ENCODE measurements around the gene PCDHGB1.
"Not testable (repeated sequence)": the region's sequence is repeated elsewhere in the genome, so short reads cannot be mapped to it uniquely, and the experiment has no call there.

PCDHGB1 gene

GRCh38 chr5:141392429-141393198, 42.7 kb downstream of the PCDHGB1 start, which contains the start of gene PCDHGA8:
Gene PCDHGA8, plus strand, starts transcription at chr5:141392633. Its CDS starts 181 bp downstream, at chr5:141392814.
- Histone ChIP-seq H3K27me3 (ENCODE audit: insufficient read depth, low read length) (no peaks in the 10 kb centered on the region), H3K4me3 (ENCODE audit: low read length) (no peak within 1 kb of the TSS; the same call in 1 of the 2 replicates), H3K4me1 (ENCODE audit: insufficient read depth, low read length) (no peaks in the 10 kb centered on the region), H3K27ac (ENCODE audit: low read length) (no peak within 1 kb of the TSS), H3K9me3 (ENCODE audit: insufficient read depth, low read depth, low read length) (peaks cover 86% of the 10 kb centered on the region), H3K36me3 (ENCODE audit: insufficient read depth, low read depth, low read length) (no peaks in the 10 kb centered on the region), H3K9ac (ENCODE audit: low read depth, low read length) (no peak within 1 kb of the TSS)

DNA sequence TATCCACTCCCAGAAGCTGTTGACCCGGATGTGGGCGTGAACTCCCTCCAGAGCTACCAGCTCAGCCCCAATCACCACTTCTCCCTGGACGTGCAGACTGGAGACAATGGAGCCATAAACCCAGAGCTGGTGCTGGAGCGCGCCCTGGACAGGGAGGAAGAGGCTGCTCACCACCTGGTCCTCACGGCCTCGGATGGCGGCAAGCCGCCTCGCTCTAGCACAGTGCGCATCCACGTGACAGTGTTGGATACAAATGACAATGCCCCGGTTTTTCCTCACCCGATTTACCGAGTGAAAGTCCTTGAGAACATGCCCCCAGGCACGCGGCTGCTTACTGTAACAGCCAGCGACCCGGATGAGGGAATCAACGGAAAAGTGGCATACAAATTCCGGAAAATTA, 43.4 kb downstream of the PCDHGB1 start:
- H3K27me3 ChIP-seq (ENCODE audit: insufficient read depth, low read length) = no peaks in the 10 kb centered on the region
- no peaks in the 10 kb centered on the region for H3K4me1 ChIP-seq (ENCODE audit: insufficient read depth, low read length)
- H3K4me3 ChIP-seq (ENCODE audit: low read length) = no peak overlapping the region; the same call in 1 of the 2 replicates
- H3K9me3 ChIP-seq (ENCODE audit: insufficient read depth, low read depth, low read length) = peaks cover 85% of the 10 kb centered on the region
- no peaks in the 10 kb centered on the region for H3K36me3 ChIP-seq (ENCODE audit: insufficient read depth, low read depth, low read length)
- no peak overlapping the region for H3K27ac ChIP-seq (ENCODE audit: low read length)
- no peak overlapping the region for H3K9ac ChIP-seq (ENCODE audit: low read depth, low read length)

DNA sequence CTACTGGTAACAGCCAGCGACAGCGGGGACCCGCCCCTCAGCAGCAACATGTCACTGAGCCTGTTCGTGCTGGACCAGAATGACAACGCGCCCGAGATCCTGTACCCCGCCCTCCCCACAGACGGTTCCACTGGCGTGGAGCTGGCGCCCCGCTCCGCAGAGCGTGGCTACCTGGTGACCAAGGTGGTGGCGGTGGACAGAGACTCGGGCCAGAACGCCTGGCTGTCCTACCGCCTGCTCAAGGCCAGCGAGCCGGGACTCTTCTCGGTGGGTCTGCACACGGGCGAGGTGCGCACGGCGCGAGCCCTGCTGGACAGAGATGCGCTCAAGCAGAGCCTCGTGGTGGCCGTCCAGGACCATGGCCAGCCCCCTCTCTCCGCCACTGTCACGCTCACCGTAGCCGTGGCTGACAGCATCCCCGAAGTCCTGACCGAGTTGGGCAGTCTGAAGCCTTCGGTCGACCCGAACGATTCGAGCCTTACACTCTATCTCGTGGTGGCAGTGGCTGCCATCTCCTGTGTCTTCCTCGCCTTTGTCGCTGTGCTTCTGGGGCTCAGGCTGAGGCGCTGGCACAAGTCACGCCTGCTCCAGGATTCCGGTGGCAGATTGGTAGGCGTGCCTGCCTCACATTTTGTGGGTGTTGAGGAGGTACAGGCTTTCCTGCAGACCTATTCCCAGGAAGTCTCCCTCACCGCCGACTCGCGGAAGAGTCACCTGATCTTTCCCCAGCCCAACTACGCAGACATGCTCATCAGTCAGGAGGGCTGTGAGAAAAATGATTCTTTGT, 44.7 kb downstream of the PCDHGB1 start:
- peaks cover 86% of the 10 kb centered on the region for H3K9me3 ChIP-seq (ENCODE audit: insufficient read depth, low read depth, low read length)
- H3K27me3 ChIP-seq (ENCODE audit: insufficient read depth, low read length); H3K4me1 ChIP-seq (ENCODE audit: insufficient read depth, low read length); H3K4me3 ChIP-seq (ENCODE audit: low read length); H3K27ac ChIP-seq (ENCODE audit: low read length); H3K36me3 ChIP-seq (ENCODE audit: insufficient read depth, low read depth, low read length); H3K9ac ChIP-seq (ENCODE audit: low read depth, low read length): not testable (repeated sequence)

DNA sequence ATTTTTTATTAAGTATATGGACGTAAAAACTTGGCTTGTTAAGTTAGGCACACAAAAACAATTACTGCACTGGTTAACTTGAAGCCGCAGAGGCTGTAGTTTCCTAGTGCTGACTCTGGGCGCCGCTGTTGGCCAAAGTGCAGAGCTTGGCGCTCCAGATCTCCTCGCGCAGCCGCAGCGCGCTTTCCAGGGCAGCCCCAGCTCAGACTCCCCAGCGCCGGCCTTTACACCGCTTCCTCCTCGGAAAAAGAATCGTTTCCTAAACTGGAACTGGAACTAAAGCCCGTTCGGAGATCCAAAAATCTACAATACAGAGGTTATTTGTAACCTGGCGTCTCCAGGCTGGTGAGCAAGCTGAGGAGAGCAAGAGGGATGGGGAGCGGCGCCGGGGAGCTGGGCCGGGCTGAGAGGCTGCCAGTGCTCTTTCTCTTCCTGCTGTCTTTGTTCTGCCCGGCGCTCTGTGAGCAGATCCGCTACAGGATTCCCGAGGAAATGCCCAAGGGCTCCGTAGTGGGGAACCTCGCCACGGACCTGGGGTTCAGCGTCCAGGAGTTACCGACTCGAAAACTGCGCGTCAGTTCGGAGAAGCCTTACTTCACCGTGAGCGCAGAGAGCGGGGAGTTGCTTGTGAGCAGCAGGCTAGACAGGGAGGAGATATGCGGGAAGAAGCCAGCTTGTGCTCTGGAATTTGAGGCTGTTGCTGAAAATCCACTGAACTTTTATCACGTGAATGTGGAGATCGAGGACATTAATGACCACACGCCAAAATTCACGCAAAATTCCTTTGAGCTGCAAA, 48.1 kb downstream of the PCDHGB1 start, which contains the start of gene PCDHGB5:
Gene PCDHGB5, plus strand, starts transcription at position 192 of the 796 bp plus-strand sequence. Its CDS starts 181 bp downstream, at position 373.
- H3K27me3 ChIP-seq (ENCODE audit: insufficient read depth, low read length); H3K27ac ChIP-seq (ENCODE audit: low read length); H3K4me1 ChIP-seq (ENCODE audit: insufficient read depth, low read length); H3K4me3 ChIP-seq (ENCODE audit: low read length); H3K36me3 ChIP-seq (ENCODE audit: insufficient read depth, low read depth, low read length); H3K9ac ChIP-seq (ENCODE audit: low read depth, low read length): not testable (repeated sequence)
- peaks cover 79% of the 10 kb centered on the region for H3K9me3 ChIP-seq (ENCODE audit: insufficient read depth, low read depth, low read length)

DNA sequence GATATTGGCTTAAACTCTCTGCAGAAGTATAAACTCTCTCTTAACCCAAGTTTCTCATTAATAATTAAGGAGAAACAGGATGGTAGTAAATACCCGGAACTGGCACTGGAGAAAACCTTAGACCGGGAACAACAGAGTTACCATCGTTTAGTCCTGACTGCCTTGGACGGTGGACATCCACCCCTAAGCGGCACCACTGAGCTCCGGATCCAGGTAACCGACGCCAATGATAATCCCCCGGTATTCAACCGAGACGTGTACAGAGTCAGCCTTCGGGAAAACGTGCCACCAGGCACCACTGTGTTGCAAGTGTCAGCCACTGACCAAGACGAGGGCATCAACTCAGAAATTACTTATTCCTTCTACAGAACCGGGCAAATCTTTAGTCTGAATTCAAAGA, 48.7 kb downstream of the PCDHGB1 start:
- Histone ChIP-seq H3K4me3 (ENCODE audit: low read length) (no peak overlapping the region), H3K27ac (ENCODE audit: low read length) (no peak overlapping the region), H3K36me3 (ENCODE audit: insufficient read depth, low read depth, low read length) (no peaks in the 10 kb centered on the region), H3K9me3 (ENCODE audit: insufficient read depth, low read depth, low read length) (peaks cover 74% of the 10 kb centered on the region), H3K27me3 (ENCODE audit: insufficient read depth, low read length) (no peaks in the 10 kb centered on the region), H3K9ac (ENCODE audit: low read depth, low read length) (no peak overlapping the region), H3K4me1 (ENCODE audit: insufficient read depth, low read length) (no peaks in the 10 kb centered on the region)

GRCh38 chr5:141399555-141400258, 49.8 kb downstream of the PCDHGB1 start:
- no peak overlapping the region for H3K9ac ChIP-seq (ENCODE audit: low read depth, low read length)
- H3K36me3 ChIP-seq (ENCODE audit: insufficient read depth, low read depth, low read length) = no peaks in the 10 kb centered on the region
- no peaks in the 10 kb centered on the region for H3K4me1 ChIP-seq (ENCODE audit: insufficient read depth, low read length)
- H3K4me3 ChIP-seq (ENCODE audit: low read length) = no peak overlapping the region
- H3K27me3 ChIP-seq (ENCODE audit: insufficient read depth, low read length) = no peaks in the 10 kb centered on the region
- H3K27ac ChIP-seq (ENCODE audit: low read length) = no peak overlapping the region
- peaks cover 65% of the 10 kb centered on the region for H3K9me3 ChIP-seq (ENCODE audit: insufficient read depth, low read depth, low read length)
